Left ventricle myocardium inferior (tissue), 1 donor: ENCODE data around the gene SREBF1. TPM values are rescaled to one million over a fixed set of nuclear protein-coding genes. Genes with fewer than 3 reads are reported as not detected.
A peak's percentile ranks its signal among the peaks of the same experiment; 100 is the strongest.

ENCODE experiments used
- DNase-seq: peaks from one replicate; pipeline ENCODE4 v3.0.0-alpha.2; 2020
- H3K27ac ChIP-seq: fragments of 200-600 bp; replicated peaks from 2 replicates; pipeline ENCODE4 v1.8.0; 2021
- H3K27me3 ChIP-seq: fragments of 200-600 bp; 2 replicates; pipeline ENCODE4 v1.8.0; 2021; ENCODE audit warnings: low read depth
- H3K36me3 ChIP-seq: fragments of 200-600 bp; 2 replicates; pipeline ENCODE4 v1.8.0; 2021
- H3K4me1 ChIP-seq: fragments of 200-600 bp; 2 replicates; pipeline ENCODE4 v1.8.0; 2021
- H3K4me3 ChIP-seq: fragments of 200-600 bp; 2 replicates; pipeline ENCODE4 v1.8.0; 2021; ENCODE audit warnings: mild to moderate bottlenecking, moderate library complexity
- H3K9me3 ChIP-seq: fragments of 200-600 bp; replicated peaks from 2 replicates; pipeline ENCODE4 v1.8.0; 2021
- CTCF ChIP-seq: fragments of 200-600 bp; IDR thresholded peaks from 2 replicates; pipeline ENCODE4 v1.8.0; 2021; ENCODE audit warnings: antibody characterized with exemption, mild to moderate bottlenecking, borderline replicate concordance
- intact Hi-C: fragments of 100-400 bp; cut with micrococcal nuclease; formaldehyde crosslinking; loops from one replicate; pipeline ENCODE4 v1.11.0; 2022
- long read RNA-seq: library from polyadenylated mRNA; unstranded; transcript quantifications from one replicate; pipeline ENCODE4 v2.0.0, GENCODE V29; 2021
- total RNA-seq: library from RNA; stranded (reverse); fragmentation: NEBNext Ultra II Directional; extraction: Animal tissue kit (Norgen Biotek cat#: 25700); gene quantifications from one replicate; pipeline ENCODE4 v1.2.1, GENCODE V29; 2021
- donor health status: DM: no; HTN: yes; CAD: no; lungs with severe emphysema.

The SREBF1 gene
- total RNA-seq, result 10.2 TPM
- long read RNA-seq, full-length matches to known transcripts, result 7 of 23 reads
- long read RNA-seq, partial matches to known transcripts, result 11 of 23 reads
- long read RNA-seq, other reads (novel, unspliced or antisense), result 5 of 23 reads

DNA sequence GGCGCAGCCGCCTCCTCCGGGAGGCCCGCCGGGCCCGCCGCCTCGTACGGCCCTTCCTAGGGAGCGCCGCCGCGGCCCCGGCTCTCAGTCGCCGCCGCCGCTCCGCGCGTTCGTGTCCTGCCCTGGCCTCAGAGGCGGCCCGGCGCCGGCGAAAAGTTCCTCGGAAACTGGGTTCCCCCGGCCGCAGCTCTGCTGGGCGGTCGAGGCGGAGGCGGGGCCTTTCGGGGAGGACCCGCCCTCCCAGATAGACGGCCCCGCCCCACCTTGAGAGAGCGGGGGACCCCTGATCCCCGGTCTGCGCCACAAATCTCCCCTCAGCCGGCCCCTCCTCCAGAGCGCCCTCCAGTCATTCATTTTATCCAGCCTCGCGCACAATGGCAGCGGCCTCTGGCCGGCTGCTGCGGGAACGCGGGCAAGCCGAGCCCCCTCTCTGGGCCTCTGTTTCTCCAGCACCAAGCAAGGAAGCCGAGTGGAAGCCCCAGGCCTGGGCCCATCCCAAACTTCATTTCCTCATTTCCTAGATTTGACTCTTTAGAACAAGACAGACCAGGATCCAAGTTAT lies at the start of gene SREBF1:
TSS of gene SREBF1 (minus strand) at position 169 of the 562 bp plus-strand sequence. CDS start 169 bp downstream, outside the sequence.
- H3K4me1 ChIP-seq, result peaks cover 85% of the 10 kb centered on the region
- DNase-seq, result peak; percentile 69

DNA sequence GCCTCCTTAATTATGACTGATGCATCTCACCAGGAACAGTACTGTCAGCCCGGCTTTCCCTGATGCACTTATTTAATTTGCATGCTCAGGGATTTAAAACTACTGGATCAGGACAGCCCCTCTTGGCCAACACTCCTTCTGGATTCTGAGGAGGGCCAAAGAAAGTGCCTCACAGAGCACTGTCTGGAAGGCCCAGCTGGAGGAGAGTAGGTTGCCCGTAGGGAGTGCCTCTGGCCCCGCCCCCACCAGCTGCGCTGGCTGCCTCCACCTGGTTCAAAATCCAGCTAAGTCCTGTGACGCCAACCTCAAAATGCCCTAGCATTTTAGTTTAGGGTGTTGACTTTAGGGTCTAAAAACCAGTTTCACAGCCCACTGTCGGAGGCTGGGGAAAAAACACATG lies 49.4 kb upstream of the SREBF1 start:
- Histone ChIP-seq H3K27me3 (no peaks in the 10 kb centered on the region), H3K4me3 (no peak overlapping the region), H3K27ac (peak overlapping the region; percentile 35), H3K4me1 (peaks cover 35% of the 10 kb centered on the region), H3K9me3 (no peaks in the 10 kb centered on the region), H3K36me3 (peaks cover 52% of the 10 kb centered on the region)
- TF ChIP-seq CTCF, result no peak
- intact Hi-C loops, result no loop called here
- peak; percentile 66 for DNase-seq

More for the DNA sequence above, at the start of gene SREBF1:
- H3K4me3 ChIP-seq, result peak within 1 kb of the TSS; percentile 89
- H3K27me3 ChIP-seq, result no peaks in the 10 kb centered on the region
- H3K27ac ChIP-seq, result peak within 1 kb of the TSS; percentile 100
- H3K9me3 ChIP-seq, result no peaks in the 10 kb centered on the region
- intact Hi-C loops, result no loop called here
- no peak for TF ChIP-seq CTCF
- no peaks in the 10 kb centered on the region for H3K36me3 ChIP-seq

- Histone ChIP-seq H3K27me3 (no peaks in the 10 kb centered on the region), H3K36me3 (peaks cover 56% of the 10 kb centered on the region), H3K9me3 (no peaks in the 10 kb centered on the region), H3K4me3 (no peak overlapping the region), H3K27ac (no peak overlapping the region), H3K4me1 (peaks cover 40% of the 10 kb centered on the region)
- intact Hi-C loops, result no loop called here
- TF ChIP-seq CTCF, result no peak
- DNase-seq, result no peak
Measured at GRCh38 chr17:17884391-17885357, 47.9 kb upstream of the SREBF1 start.

- Histone ChIP-seq H3K27me3 (no peaks in the 10 kb centered on the region), H3K4me1 (peaks cover 45% of the 10 kb centered on the region), H3K36me3 (peaks cover 60% of the 10 kb centered on the region), H3K9me3 (no peaks in the 10 kb centered on the region), H3K27ac (no peak overlapping the region), H3K4me3 (no peak overlapping the region)
- DNase-seq, result no peak
- intact Hi-C loops, result no loop called here
- TF ChIP-seq CTCF, result no peak
Measured at GRCh38 chr17:17883801-17884200, 47.0 kb upstream of the SREBF1 start.

GRCh38 chr17:17882082-17882581 lies 45.3 kb upstream of the SREBF1 start:
- Histone ChIP-seq H3K27me3 (no peaks in the 10 kb centered on the region), H3K36me3 (peaks cover 65% of the 10 kb centered on the region), H3K4me1 (peaks cover 45% of the 10 kb centered on the region), H3K4me3 (no peak overlapping the region), H3K9me3 (no peaks in the 10 kb centered on the region), H3K27ac (no peak overlapping the region)
- DNase-seq, result no peak
- no peak for TF ChIP-seq CTCF
- intact Hi-C loops, result no loop called here
